SK-N-SH (cell line): Measurements from ENCODE around the gene RSAD2. TPM values are rescaled to one million over a fixed set of nuclear protein-coding genes. Genes with fewer than 3 reads are reported as not detected.
A peak's percentile ranks its signal among the peaks of the same experiment; 100 is the strongest.

Experiments used
- CTCF ChIA-PET: fragments of 300-600, 350-600 bp; formaldehyde crosslinking; extraction: SDS; loops from one replicate; lab custom pipeline; 2021; lab: Yijun Ruan, JAX
- POLR2A ChIA-PET: fragments of 350-600 bp; sonication (Branson Sonifier 250); formaldehyde crosslinking; extraction: SDS; loops from one replicate; lab custom pipeline; 2020; ENCODE audit warnings: antibody characterized with exemption, inconsistent platforms; lab: Yijun Ruan, JAX
- DNase-seq: peaks from one replicate; pipeline ENCODE4 v3.0.0; 2012
- H2AFZ ChIP-seq: fragments of 200-600 bp; sonication (generic); 2 replicates; pipeline ENCODE4 v1.8.1; 2016; ENCODE audit warnings: antibody characterized with exemption, mild to moderate bottlenecking, low read depth
- H3F3A ChIP-seq: fragments of 200-600 bp; sonication (generic); replicated peaks from 2 replicates; pipeline ENCODE3; 2016; ENCODE audit warnings: antibody characterized with exemption, mild to moderate bottlenecking; ENCODE audit not compliant: insufficient read depth
- H3K27ac ChIP-seq, 2 experiments: fragments of 200-500 bp in 1 of 2; fragments of 200-600 bp in 1 of 2; sonication (Bioruptor generic) in 1 of 2; sonication (generic), shearing (Covaris generic) in 1 of 2; 2 replicates each; pipeline versions ENCODE4 v1.5.1 to v1.6.1; 2014 to 2016; ENCODE audit warnings: low read depth in 2 of 2, inconsistent platforms in 1 of 2, low read length in 1 of 2, mild to moderate bottlenecking in 1 of 2, mixed read lengths in 1 of 2
- H3K27me3 ChIP-seq: fragments of 200-600 bp; sonication (generic), shearing (Covaris generic); 2 replicates; pipeline ENCODE4 v1.6.1; 2016; ENCODE audit warnings: mixed run types; ENCODE audit not compliant: insufficient read depth
- H3K36me3 ChIP-seq, 2 experiments: fragments of 200-500 bp in 1 of 2; fragments of 200-600 bp in 1 of 2; sonication (Bioruptor generic) in 1 of 2; sonication (generic) in 1 of 2; replicated peaks in 1 of 2; 2 replicates each; pipeline versions ENCODE3 to v1.5.1; 2014 to 2016; ENCODE audit warnings: low read length in 1 of 2, mild to moderate bottlenecking in 1 of 2; ENCODE audit not compliant: insufficient read depth in 2 of 2, control insufficient read depth in 1 of 2
- H3K4me1 ChIP-seq, 2 experiments: fragments of 200-500 bp in 1 of 2; fragments of 200-600 bp in 1 of 2; sonication (Bioruptor generic) in 1 of 2; sonication (generic), shearing (Covaris generic) in 1 of 2; 2 replicates each; pipeline versions ENCODE4 v1.5.1 to v1.6.1; 2014 to 2016; ENCODE audit warnings: low read depth in 1 of 2, low read length in 1 of 2, mixed run types in 1 of 2; ENCODE audit not compliant: insufficient read depth in 2 of 2, control insufficient read depth in 1 of 2
- H3K4me2 ChIP-seq: fragments of 200-600 bp; sonication (generic), shearing (Covaris generic); 2 replicates; pipeline ENCODE4 v1.6.1; 2017; ENCODE audit warnings: mixed run types
- H3K4me3 ChIP-seq, 2 experiments: fragments of 200-500 bp in 1 of 2; fragments of 200-600 bp in 1 of 2; sonication (Bioruptor generic) in 1 of 2; sonication (generic), shearing (Covaris generic) in 1 of 2; 2 replicates each; pipeline versions ENCODE4 v1.5.1 to v1.8.1; 2014 to 2016; ENCODE audit warnings: low read depth in 2 of 2, inconsistent platforms in 1 of 2, low read length in 1 of 2, mild to moderate bottlenecking in 1 of 2, mixed read lengths in 1 of 2, moderate library complexity in 1 of 2
- H3K79me2 ChIP-seq: fragments of 200-600 bp; sonication (generic); 2 replicates; pipeline ENCODE4 v1.8.1; 2017; ENCODE audit warnings: mild to moderate bottlenecking; ENCODE audit not compliant: insufficient read depth
- H3K9ac ChIP-seq: fragments of 200-600 bp; sonication (generic); 2 replicates; pipeline ENCODE4 v1.6.1; 2017; ENCODE audit warnings: mixed run types
- H3K9me2 ChIP-seq: fragments of 200-600 bp; sonication (generic); 2 replicates; pipeline ENCODE4 v1.6.1; 2017; ENCODE audit warnings: mixed run types
- H3K9me3 ChIP-seq: fragments of 200-600 bp; sonication (generic); 2 replicates; pipeline ENCODE4 v1.6.1; 2017; ENCODE audit warnings: mixed run types, mild to moderate bottlenecking, moderate library complexity
- H4K20me1 ChIP-seq: fragments of 200-600 bp; sonication (generic); 2 replicates; pipeline ENCODE4 v1.6.1; 2017; ENCODE audit warnings: mild to moderate bottlenecking, mixed run types; ENCODE audit not compliant: insufficient read depth
- ELF1 ChIP-seq: IDR thresholded peaks from 2 replicates; pipeline ENCODE4 v1.4.0; 2012
- FOXJ3 ChIP-seq: sonication (generic); formaldehyde crosslinking; IDR thresholded peaks from 2 replicates; pipeline ENCODE4 v1.5.1; 2020; ENCODE audit warnings: mild to moderate bottlenecking, missing genetic modification reagents
- FOXM1 ChIP-seq: IDR thresholded peaks from 2 replicates; pipeline ENCODE4 v1.4.0; 2012; ENCODE audit warnings: low read depth, mild to moderate bottlenecking
- GABPA ChIP-seq: IDR thresholded peaks from 2 replicates; pipeline ENCODE4 v1.4.0; 2012; ENCODE audit warnings: low read depth, mild to moderate bottlenecking
- MXI1 ChIP-seq: IDR thresholded peaks from 2 replicates; pipeline ENCODE4 v1.6.1; 2012; ENCODE audit warnings: mild to moderate bottlenecking, low read depth, low read length, improper control_type of control experiment
- NFIC ChIP-seq: IDR thresholded peaks from 2 replicates; pipeline ENCODE4 v1.4.0; 2012; ENCODE audit warnings: borderline replicate concordance
- NRF1 ChIP-seq: IDR thresholded peaks from 2 replicates; pipeline ENCODE4 v1.6.1; 2012; ENCODE audit warnings: low read depth, mild to moderate bottlenecking, low read length
- POLR2AphosphoS5 ChIP-seq: IDR thresholded peaks from 2 replicates; pipeline ENCODE4 v1.6.1; 2012; ENCODE audit warnings: low read depth, low read length
- RCOR1 ChIP-seq: fragments of 150-350 bp; IDR thresholded peaks from 2 replicates; pipeline ENCODE4 v1.6.1; 2017; ENCODE audit warnings: antibody characterized with exemption, low read length
- RFX5 ChIP-seq: IDR thresholded peaks from 2 replicates; pipeline ENCODE4 v1.6.1; 2012; ENCODE audit warnings: mild to moderate bottlenecking, improper control_type of control experiment, low read length
- SMC3 ChIP-seq: IDR thresholded peaks from 2 replicates; pipeline ENCODE4 v1.6.1; 2012; ENCODE audit warnings: low read depth, low read length, improper control_type of control experiment
- TAF1 ChIP-seq: IDR thresholded peaks from 2 replicates; pipeline ENCODE4 v1.6.1; 2012; ENCODE audit warnings: low read depth, mild to moderate bottlenecking, low read length, moderate library complexity, borderline replicate concordance
- TCF12 ChIP-seq: IDR thresholded peaks from 2 replicates; pipeline ENCODE4 v1.4.0; 2012
- WGBS: methylation state at CpG from one replicate; pipeline ENCODE4 v1.1.6; 2017; ENCODE audit warnings: low lambda C conversion rate; 5-methylcytosine and 5-hydroxymethylcytosine counted together
- polyA plus RNA-seq, 3 experiments: library from polyadenylated mRNA; depleted of rRNA; stranded (reverse); fragments of >200 nt; gene quantifications; 2 replicates each; pipeline ENCODE4 v1.2.3, GENCODE V29; 2012
- TF ChIP-seq, protein P1 (sequence below): fragments of 150-350 bp; IDR thresholded peaks from 2 replicates; pipeline ENCODE4 v1.6.1; 2016; ENCODE audit warnings: mild to moderate bottlenecking, low read depth, low read length
- TF ChIP-seq, protein P2 (sequence below): IDR thresholded peaks from 2 replicates; pipeline ENCODE4; 2012
- TF ChIP-seq, protein P3 (sequence below): IDR thresholded peaks from 2 replicates; pipeline ENCODE4 v1.4.0; 2012; ENCODE audit warnings: low read depth
- TF ChIP-seq, protein P4 (sequence below): IDR thresholded peaks from 2 replicates; pipeline ENCODE4 v1.4.0; 2012; ENCODE audit warnings: low read depth, borderline replicate concordance

RSAD2 gene
- polyA plus RNA-seq, 1 of the 3 experiments (the other 2 are of a cell fraction): 0.35 TPM

DNA sequence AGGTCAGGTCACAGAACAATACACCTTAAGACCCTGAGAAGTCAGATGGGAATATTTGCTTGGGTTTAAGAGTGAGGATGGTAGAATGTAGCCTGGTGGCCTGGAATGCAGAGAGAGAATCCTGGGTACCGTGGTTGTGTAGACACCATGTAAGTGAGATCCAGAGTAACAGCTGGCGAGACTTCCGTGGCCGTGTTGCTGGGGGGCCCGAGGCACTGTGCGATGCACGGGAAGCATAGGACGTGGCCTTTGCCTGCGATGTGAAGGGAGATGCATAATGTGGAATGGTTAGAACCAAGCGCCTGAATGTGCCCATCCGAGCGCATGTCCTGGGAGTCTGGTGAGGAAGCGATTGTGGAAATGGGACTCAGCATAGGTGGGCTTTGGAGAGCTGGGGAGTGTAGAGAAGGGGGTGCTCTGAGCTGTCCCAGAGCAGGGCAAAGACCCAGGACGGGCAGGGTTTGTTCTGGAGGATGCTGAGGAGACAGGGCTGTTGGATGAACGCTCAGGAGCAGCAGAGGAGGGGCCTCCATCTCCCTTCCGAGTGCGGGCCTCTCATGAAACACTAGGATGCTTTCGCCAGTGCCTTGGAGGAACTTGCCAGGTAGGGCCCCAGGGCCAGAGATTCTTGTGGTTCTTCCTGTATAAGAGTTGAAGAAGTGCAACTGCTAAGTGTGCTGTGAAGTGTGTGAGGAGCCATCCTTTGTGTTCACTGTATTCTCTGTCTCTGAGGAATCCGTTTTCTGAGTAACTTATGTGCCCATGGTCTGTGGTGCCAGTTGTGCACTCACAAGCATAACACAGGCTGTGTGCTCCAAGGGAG is 46.7 kb downstream of the RSAD2 start:
- 95% methylated on average over 19 of the region's 19 CpGs for WGBS
- Histone ChIP-seq H3K79me2 (peaks cover 80% of the 10 kb centered on the region), H3F3A (no peaks in the 10 kb centered on the region), H4K20me1 (peaks cover 67% of the 10 kb centered on the region), H3K4me3 (no peak overlapping the region), H3K4me2 (no peak overlapping the region), H3K9me2 (no peaks in the 10 kb centered on the region), H3K9me3 (no peaks in the 10 kb centered on the region), H3K27me3 (no peaks in the 10 kb centered on the region), H3K27ac (peak overlapping the region in 1 of 2 experiments; percentile 31; a peak in 1 of 4 replicates), H3K4me1 (peaks cover 6 to 88% of the 10 kb centered on the region in 2 experiments; a peak in 3 of 4 replicates), H3K36me3 (peaks cover 0 to 4% of the 10 kb centered on the region in 2 experiments), H3K9ac (no peak overlapping the region), H2AFZ (no peak overlapping the region)
- TF ChIP-seq NFIC (no peak), GABPA (no peak), TCF12 (no peak)
- TF ChIP-seq, protein P1, sequence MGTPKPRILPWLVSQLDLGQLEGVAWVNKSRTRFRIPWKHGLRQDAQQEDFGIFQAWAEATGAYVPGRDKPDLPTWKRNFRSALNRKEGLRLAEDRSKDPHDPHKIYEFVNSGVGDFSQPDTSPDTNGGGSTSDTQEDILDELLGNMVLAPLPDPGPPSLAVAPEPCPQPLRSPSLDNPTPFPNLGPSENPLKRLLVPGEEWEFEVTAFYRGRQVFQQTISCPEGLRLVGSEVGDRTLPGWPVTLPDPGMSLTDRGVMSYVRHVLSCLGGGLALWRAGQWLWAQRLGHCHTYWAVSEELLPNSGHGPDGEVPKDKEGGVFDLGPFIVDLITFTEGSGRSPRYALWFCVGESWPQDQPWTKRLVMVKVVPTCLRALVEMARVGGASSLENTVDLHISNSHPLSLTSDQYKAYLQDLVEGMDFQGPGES: no peak
- TF ChIP-seq, protein P2, sequence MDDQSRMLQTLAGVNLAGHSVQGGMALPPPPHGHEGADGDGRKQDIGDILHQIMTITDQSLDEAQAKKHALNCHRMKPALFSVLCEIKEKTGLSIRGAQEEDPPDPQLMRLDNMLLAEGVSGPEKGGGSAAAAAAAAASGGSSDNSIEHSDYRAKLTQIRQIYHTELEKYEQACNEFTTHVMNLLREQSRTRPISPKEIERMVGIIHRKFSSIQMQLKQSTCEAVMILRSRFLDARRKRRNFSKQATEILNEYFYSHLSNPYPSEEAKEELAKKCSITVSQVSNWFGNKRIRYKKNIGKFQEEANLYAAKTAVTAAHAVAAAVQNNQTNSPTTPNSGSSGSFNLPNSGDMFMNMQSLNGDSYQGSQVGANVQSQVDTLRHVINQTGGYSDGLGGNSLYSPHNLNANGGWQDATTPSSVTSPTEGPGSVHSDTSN: no peak
- DNase-seq: no peak
- CTCF ChIA-PET: interaction anchor here (0.8 to 25.9 kb wide), 5 partner anchors 13 to 120 kb away, joined by 3 to 437 read pairs (median 3); no protein-coding TSS in a partner anchor
- POLR2A ChIA-PET: no interaction called here

DNA sequence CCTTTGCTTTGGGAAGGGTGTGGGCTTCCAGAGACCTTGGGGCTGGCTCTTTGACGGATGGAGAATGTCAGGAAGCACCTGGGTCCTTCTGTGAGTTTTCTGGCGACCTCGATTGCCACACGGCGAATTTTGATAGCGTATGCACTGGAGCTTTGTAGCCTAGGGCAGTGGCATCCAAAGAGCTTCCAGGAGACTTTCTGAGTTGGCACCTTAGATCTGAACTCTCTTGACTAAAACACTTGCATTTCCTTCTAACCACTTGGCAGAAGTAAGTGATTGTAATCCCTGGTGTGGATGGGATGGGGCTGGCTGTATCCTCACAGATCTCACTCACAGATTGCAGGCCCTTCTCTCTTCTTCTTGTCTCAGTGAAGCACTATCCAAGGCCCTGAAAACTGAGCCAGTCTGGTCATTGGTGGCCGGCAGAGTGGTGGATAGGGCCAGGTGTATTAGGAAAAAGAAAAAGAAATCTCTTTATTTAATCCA is 47.4 kb downstream of the RSAD2 start:
- TF ChIP-seq POLR2AphosphoS5: no peak
- TF ChIP-seq RCOR1: no peak
- TF ChIP-seq FOXM1: no peak
- TF ChIP-seq, protein P1: no peak
- TF ChIP-seq, protein P3, sequence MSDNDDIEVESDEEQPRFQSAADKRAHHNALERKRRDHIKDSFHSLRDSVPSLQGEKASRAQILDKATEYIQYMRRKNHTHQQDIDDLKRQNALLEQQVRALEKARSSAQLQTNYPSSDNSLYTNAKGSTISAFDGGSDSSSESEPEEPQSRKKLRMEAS: no peak
- no peak for TF ChIP-seq SMC3
- TF ChIP-seq ELF1: no peak
- no peak for TF ChIP-seq RFX5
- TF ChIP-seq TCF12: no peak
- TF ChIP-seq FOXJ3 (CRISPR knock-in tag): no peak
- no peak for TF ChIP-seq TAF1
- no peak for TF ChIP-seq MXI1
- TF ChIP-seq NRF1: no peak
- TF ChIP-seq, protein P4, sequence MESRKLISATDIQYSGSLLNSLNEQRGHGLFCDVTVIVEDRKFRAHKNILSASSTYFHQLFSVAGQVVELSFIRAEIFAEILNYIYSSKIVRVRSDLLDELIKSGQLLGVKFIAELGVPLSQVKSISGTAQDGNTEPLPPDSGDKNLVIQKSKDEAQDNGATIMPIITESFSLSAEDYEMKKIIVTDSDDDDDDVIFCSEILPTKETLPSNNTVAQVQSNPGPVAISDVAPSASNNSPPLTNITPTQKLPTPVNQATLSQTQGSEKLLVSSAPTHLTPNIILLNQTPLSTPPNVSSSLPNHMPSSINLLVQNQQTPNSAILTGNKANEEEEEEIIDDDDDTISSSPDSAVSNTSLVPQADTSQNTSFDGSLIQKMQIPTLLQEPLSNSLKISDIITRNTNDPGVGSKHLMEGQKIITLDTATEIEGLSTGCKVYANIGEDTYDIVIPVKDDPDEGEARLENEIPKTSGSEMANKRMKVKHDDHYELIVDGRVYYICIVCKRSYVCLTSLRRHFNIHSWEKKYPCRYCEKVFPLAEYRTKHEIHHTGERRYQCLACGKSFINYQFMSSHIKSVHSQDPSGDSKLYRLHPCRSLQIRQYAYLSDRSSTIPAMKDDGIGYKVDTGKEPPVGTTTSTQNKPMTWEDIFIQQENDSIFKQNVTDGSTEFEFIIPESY: no peak
- TF ChIP-seq, all 33 proteins: peak for 0
- Histone ChIP-seq H4K20me1 (peaks cover 63% of the 10 kb centered on the region), H3K4me2 (no peak overlapping the region), H3K79me2 (peaks cover 78% of the 10 kb centered on the region), H3K4me1 (peaks cover 6 to 82% of the 10 kb centered on the region in 2 experiments; a peak in 3 of 4 replicates), H3K9ac (no peak overlapping the region), H3K27ac (peak overlapping the region in 1 of 2 experiments; percentile 31; a peak in 1 of 4 replicates), H3K9me2 (no peaks in the 10 kb centered on the region), H3F3A (no peaks in the 10 kb centered on the region), H3K4me3 (no peak overlapping the region), H3K27me3 (no peaks in the 10 kb centered on the region), H2AFZ (no peak overlapping the region), H3K36me3 (peaks cover 0 to 4% of the 10 kb centered on the region in 2 experiments), H3K9me3 (no peaks in the 10 kb centered on the region)
- ChIA-PET CTCF (interaction anchor here (0.6 to 25.9 kb wide), 5 partner anchors 12 to 723 kb away, joined by 3 to 437 read pairs (median 3); no protein-coding TSS in a partner anchor), POLR2A (no interaction called here)
- WGBS: 88% methylated on average over 7 of the region's 7 CpGs
- no peak for DNase-seq
